Measurements from ENCODE around the gene EPS15. TPM values are rescaled to one million over a fixed set of nuclear protein-coding genes. Genes with fewer than 3 reads are reported as not detected.

Gene EPS15
- total and polyA plus RNA-seq, 2 experiments from 2014 or later: 26.9 to 41.1 TPM

GRCh38 chr1:51494138-51494830 lies 24.8 kb downstream of the EPS15 start:
- no peak for TF ChIP-seq EZH2 (IDR thresholded peaks at IDR 0.05; ENCODE audit: insufficient read depth, poor library complexity, severe bottlenecking)
- no peak for TF ChIP-seq EZH2phosphoT487 (IDR thresholded peaks at IDR 0.05; ENCODE audit: insufficient read depth, low read depth)
- peaks cover 97% of the 10 kb centered on the region for H3K79me2 ChIP-seq (ENCODE audit: insufficient read depth)
- no peak overlapping the region for H3K4me3 ChIP-seq
- in situ Hi-C loops (cut with MboI): no loop called here
- no peak overlapping the region for H3K9ac ChIP-seq
- H3K27ac ChIP-seq: no peak overlapping the region
- no peaks in the 10 kb centered on the region for H3K9me3 ChIP-seq (ENCODE audit: low read depth)
- H4K20me1 ChIP-seq (ENCODE audit: insufficient read depth): no peaks in the 10 kb centered on the region
- no peak overlapping the region for H2AFZ ChIP-seq
- H3K4me1 ChIP-seq (ENCODE audit: insufficient read depth): no peaks in the 10 kb centered on the region
- DNase-seq: no peak
- no peaks in the 10 kb centered on the region for H3K9me2 ChIP-seq (ENCODE audit: insufficient read depth)
- H3K27me3 ChIP-seq (replicated peaks; ENCODE audit: insufficient read depth): no peaks in the 10 kb centered on the region
- H3K36me3 ChIP-seq (ENCODE audit: low read depth): no peaks in the 10 kb centered on the region
- H3K4me2 ChIP-seq (ENCODE audit: unreplicated experiment): no peak overlapping the region
- WGBS, 2 experiments (ENCODE audit: low coverage in 1 of 2, low lambda C conversion rate in 2 of 2, missing lambda C conversion rate in 2 of 2): 92 to 100% methylated on average over 1 of the region's 1 CpG
- no peaks in the 10 kb centered on the region for H3F3A ChIP-seq (ENCODE audit: insufficient read depth)

DNA sequence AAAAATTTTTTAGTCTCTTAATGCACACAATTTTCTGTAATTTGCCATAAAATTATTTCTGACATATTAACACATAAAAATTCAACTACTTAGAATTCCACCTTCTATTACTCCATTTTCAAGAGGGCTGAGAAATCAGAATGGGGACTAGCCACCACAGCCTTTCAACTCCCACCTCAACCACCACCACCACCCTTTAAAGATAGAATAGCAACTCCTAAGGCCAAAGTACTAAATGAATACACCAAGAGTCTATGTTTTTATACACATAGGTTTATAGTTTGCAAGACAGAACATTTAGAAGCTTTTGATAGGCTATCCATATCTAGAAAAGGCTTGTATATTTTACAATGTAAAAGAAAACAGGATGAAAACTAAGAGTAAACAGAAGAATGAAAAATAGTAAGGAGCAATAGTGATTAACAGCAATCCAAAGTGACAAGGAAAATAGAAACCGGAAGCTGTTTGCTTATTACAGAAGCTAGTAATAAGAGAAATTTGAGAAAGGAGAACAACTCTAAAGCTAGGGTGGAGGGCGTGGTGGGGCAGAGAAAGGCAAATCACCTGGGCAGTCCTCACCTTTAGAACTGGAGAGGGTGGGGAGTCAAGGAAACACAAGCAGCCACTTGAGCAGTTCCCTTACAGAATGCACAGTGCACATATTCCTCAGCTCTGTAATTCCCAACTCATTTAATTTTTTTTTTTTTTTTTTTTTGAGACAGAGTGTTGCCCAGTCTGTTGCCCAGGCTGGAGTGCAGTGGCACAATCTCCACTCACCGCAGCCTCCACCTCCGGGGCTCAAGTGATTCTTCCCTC lies 27.7 kb downstream of the EPS15 start:
- DNase-seq: no peak
- no peaks in the 10 kb centered on the region for H3K4me1 ChIP-seq (ENCODE audit: insufficient read depth)
- no peaks in the 10 kb centered on the region for H3K27me3 ChIP-seq (replicated peaks; ENCODE audit: insufficient read depth)
- TF ChIP-seq EZH2phosphoT487 (IDR thresholded peaks at IDR 0.05; ENCODE audit: insufficient read depth, low read depth): no peak
- no peak for TF ChIP-seq EZH2 (IDR thresholded peaks at IDR 0.05; ENCODE audit: insufficient read depth, poor library complexity, severe bottlenecking)
- no peak overlapping the region for H3K9ac ChIP-seq
- H3K36me3 ChIP-seq (ENCODE audit: low read depth): no peaks in the 10 kb centered on the region
- H3K9me2 ChIP-seq (ENCODE audit: insufficient read depth): no peaks in the 10 kb centered on the region
- H3K27ac ChIP-seq: no peak overlapping the region
- H3K79me2 ChIP-seq (ENCODE audit: insufficient read depth): peaks cover 97% of the 10 kb centered on the region
- H3K4me3 ChIP-seq: no peak overlapping the region
- H4K20me1 ChIP-seq (ENCODE audit: insufficient read depth): no peaks in the 10 kb centered on the region
- in situ Hi-C loops (cut with MboI): no loop called here
- no peak overlapping the region for H2AFZ ChIP-seq
- H3F3A ChIP-seq (ENCODE audit: insufficient read depth): no peaks in the 10 kb centered on the region
- H3K4me2 ChIP-seq (ENCODE audit: unreplicated experiment): no peak overlapping the region
- no peaks in the 10 kb centered on the region for H3K9me3 ChIP-seq (ENCODE audit: low read depth)
- WGBS, 2 experiments (ENCODE audit: low coverage in 1 of 2, low lambda C conversion rate in 2 of 2, missing lambda C conversion rate in 2 of 2): 78 to 80% methylated on average over 4 of the region's 4 CpGs

DNA sequence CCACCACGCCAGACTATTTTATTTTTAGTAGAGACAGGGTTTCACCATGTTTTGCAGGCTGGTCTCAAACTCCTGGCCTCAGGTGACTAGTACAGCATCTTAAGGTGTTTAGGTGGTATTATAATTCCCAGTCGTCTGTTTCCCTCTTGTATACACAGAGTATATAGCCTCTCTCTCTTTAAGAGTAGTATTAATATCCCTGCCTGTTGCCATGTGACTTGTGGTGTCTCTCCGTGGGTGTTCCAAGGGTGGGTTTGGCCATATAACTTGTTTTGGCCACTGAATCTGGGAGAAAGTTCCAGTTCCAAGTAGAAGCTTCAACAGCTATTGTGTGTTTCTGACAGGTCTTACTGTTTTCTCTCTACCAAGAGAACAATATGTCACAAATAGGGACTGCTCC lies 29.6 kb downstream of the EPS15 start:
- Histone ChIP-seq H3K9me3 (ENCODE audit: low read depth) (no peaks in the 10 kb centered on the region), H3F3A (ENCODE audit: insufficient read depth) (no peaks in the 10 kb centered on the region), H3K4me1 (ENCODE audit: insufficient read depth) (no peaks in the 10 kb centered on the region), H3K36me3 (ENCODE audit: low read depth) (no peaks in the 10 kb centered on the region), H3K4me2 (ENCODE audit: unreplicated experiment) (no peak overlapping the region), H3K27me3 (replicated peaks; ENCODE audit: insufficient read depth) (no peaks in the 10 kb centered on the region), H2AFZ (no peak overlapping the region), H3K27ac (no peak overlapping the region), H3K79me2 (ENCODE audit: insufficient read depth) (peaks cover 95% of the 10 kb centered on the region), H3K9ac (no peak overlapping the region), H4K20me1 (ENCODE audit: insufficient read depth) (no peaks in the 10 kb centered on the region), H3K9me2 (ENCODE audit: insufficient read depth) (no peaks in the 10 kb centered on the region), H3K4me3 (no peak overlapping the region)
- 72 to 73% methylated on average over 3 of the region's 3 CpGs for WGBS, 2 experiments (ENCODE audit: low coverage in 1 of 2, low lambda C conversion rate in 2 of 2, missing lambda C conversion rate in 2 of 2)
- DNase-seq: no peak
- in situ Hi-C loops (cut with MboI): no loop called here
- TF ChIP-seq EZH2 (IDR thresholded peaks at IDR 0.05; ENCODE audit: insufficient read depth, poor library complexity, severe bottlenecking) (no peak), EZH2phosphoT487 (IDR thresholded peaks at IDR 0.05; ENCODE audit: insufficient read depth, low read depth) (no peak)

DNA sequence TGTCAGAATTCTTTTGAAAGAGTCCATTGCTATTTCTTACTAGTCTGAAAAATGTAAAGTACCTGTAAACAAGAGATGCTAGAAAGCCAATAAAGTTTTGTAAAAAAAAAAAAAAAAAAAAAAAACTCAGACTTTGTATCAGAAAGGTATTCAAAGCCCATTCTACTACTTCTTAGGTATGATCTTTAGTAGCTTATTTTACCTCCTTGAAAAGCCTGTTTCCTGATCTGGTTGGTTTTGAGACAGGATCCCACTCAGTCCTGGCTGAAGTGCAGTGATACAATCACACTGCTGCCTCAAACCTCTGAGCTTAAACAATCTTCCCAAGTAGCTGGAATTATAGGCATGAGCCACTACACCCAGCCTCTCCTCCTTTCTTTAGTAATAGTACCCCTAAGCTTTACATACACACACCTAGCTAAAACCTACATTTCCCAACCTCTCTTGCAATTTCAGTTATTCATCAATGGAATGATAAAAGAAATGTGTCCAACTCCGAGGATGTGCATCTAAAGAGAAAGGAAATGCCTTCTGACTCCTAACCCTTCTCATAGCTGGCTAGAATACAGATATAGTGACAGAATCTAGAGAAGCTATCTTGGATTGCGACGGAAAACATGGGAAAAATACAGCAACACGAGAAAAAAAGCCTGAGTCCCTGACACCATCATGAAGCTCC lies 30.6 kb downstream of the EPS15 start:
- WGBS, 2 experiments (ENCODE audit: low coverage in 1 of 2, low lambda C conversion rate in 2 of 2, missing lambda C conversion rate in 2 of 2): 93 to 96% methylated on average over 4 of the region's 4 CpGs
- H3F3A ChIP-seq (ENCODE audit: insufficient read depth): no peaks in the 10 kb centered on the region
- H3K79me2 ChIP-seq (ENCODE audit: insufficient read depth): peaks cover 91% of the 10 kb centered on the region
- no peaks in the 10 kb centered on the region for H3K27me3 ChIP-seq (replicated peaks; ENCODE audit: insufficient read depth)
- H3K4me1 ChIP-seq (ENCODE audit: insufficient read depth): no peaks in the 10 kb centered on the region
- in situ Hi-C loops (cut with MboI): no loop called here
- no peak overlapping the region for H2AFZ ChIP-seq
- H3K4me2 ChIP-seq (ENCODE audit: unreplicated experiment): no peak overlapping the region
- H3K9ac ChIP-seq: no peak overlapping the region
- H3K27ac ChIP-seq: no peak overlapping the region
- no peaks in the 10 kb centered on the region for H3K36me3 ChIP-seq (ENCODE audit: low read depth)
- no peaks in the 10 kb centered on the region for H4K20me1 ChIP-seq (ENCODE audit: insufficient read depth)
- H3K9me3 ChIP-seq (ENCODE audit: low read depth): no peaks in the 10 kb centered on the region
- H3K9me2 ChIP-seq (ENCODE audit: insufficient read depth): no peaks in the 10 kb centered on the region
- no peak for DNase-seq
- H3K4me3 ChIP-seq: no peak overlapping the region
- TF ChIP-seq EZH2 (IDR thresholded peaks at IDR 0.05; ENCODE audit: insufficient read depth, poor library complexity, severe bottlenecking) (no peak), EZH2phosphoT487 (IDR thresholded peaks at IDR 0.05; ENCODE audit: insufficient read depth, low read depth) (no peak)

Data from GM23248 (cell line).